GM23338 (cell line): ENCODE measurements around the gene KCNT1. TPM values are rescaled to one million over a fixed set of nuclear protein-coding genes. Genes with fewer than 3 reads are reported as not detected.

ENCODE experiments used
- ATAC-seq: fragments of 200-7000 bp; cut with Tn5 transposase; 3 replicates; pipeline ENCODE4 v1.9.1; 2020
- DNase-seq: peaks from one replicate; pipeline ENCODE4 v3.0.0-alpha.2; 2015; ENCODE audit warnings: low spot score
- H2AFZ ChIP-seq: fragments of 200-600 bp; sonication (generic); 2 replicates; pipeline ENCODE4 v1.8.0; 2016; ENCODE audit warnings: antibody characterized with exemption, mild to moderate bottlenecking, moderate library complexity
- H3F3A ChIP-seq: fragments of 200-600 bp; sonication (generic); replicated peaks from 2 replicates; pipeline ENCODE4 v1.8.0; 2017; ENCODE audit warnings: antibody characterized with exemption, mixed run types, low read depth
- H3K27ac ChIP-seq: fragments of 200-600 bp; sonication (generic); 2 replicates; pipeline ENCODE4 v1.6.1; 2016; ENCODE audit warnings: low read depth
- H3K27me3 ChIP-seq: fragments of 200-600 bp; sonication (generic); 2 replicates; pipeline ENCODE4 v1.8.0; 2016; ENCODE audit warnings: mild to moderate bottlenecking, mixed run types, moderate library complexity; ENCODE audit not compliant: insufficient read depth
- H3K36me3 ChIP-seq: fragments of 200-600 bp; sonication (generic); 2 replicates; pipeline ENCODE4 v1.8.0; 2016; ENCODE audit warnings: mild to moderate bottlenecking; ENCODE audit not compliant: insufficient read depth
- H3K4me1 ChIP-seq: fragments of 200-600 bp; sonication (generic); 2 replicates; pipeline ENCODE4 v1.8.0; 2016; ENCODE audit warnings: mild to moderate bottlenecking, moderate library complexity; ENCODE audit not compliant: insufficient read depth
- H3K4me2 ChIP-seq: fragments of 200-600 bp; sonication (generic); 2 replicates; pipeline ENCODE4 v1.7.1; 2017; ENCODE audit warnings: mixed run types
- H3K4me3 ChIP-seq: fragments of 200-600 bp; sonication (generic); 2 replicates; pipeline ENCODE4 v1.6.1; 2016; ENCODE audit warnings: mixed run types
- H3K79me2 ChIP-seq: fragments of 200-600 bp; sonication (generic); replicated peaks from 2 replicates; pipeline ENCODE4 v1.8.0; 2017; ENCODE audit warnings: mild to moderate bottlenecking; ENCODE audit not compliant: insufficient read depth
- H3K9me2 ChIP-seq: fragments of 200-600 bp; sonication (generic); 2 replicates; pipeline ENCODE4 v1.8.0; 2017; ENCODE audit not compliant: insufficient read depth
- H4K20me1 ChIP-seq: fragments of 200-600 bp; sonication (generic); replicated peaks from 2 replicates; pipeline ENCODE4 v1.8.0; 2017; ENCODE audit warnings: mild to moderate bottlenecking; ENCODE audit not compliant: insufficient read depth
- H3K27ac Mint-ChIP-seq: 2 replicates; pipeline ENCODE4 v1.8.0; 2020; ENCODE audit warnings: inconsistent platforms, mild to moderate bottlenecking, moderate library complexity, mixed read lengths
- H3K27me3 Mint-ChIP-seq: 3 replicates; pipeline ENCODE4 v1.8.0; 2022; ENCODE audit warnings: low read depth, mild to moderate bottlenecking, moderate library complexity, mixed read lengths, inconsistent platforms; ENCODE audit not compliant: insufficient read depth, poor library complexity
- H3K36me3 Mint-ChIP-seq: 3 replicates; pipeline ENCODE4 v1.8.0; 2021; ENCODE audit warnings: low read depth, mild to moderate bottlenecking, inconsistent platforms, moderate library complexity, mixed read lengths
- H3K4me1 Mint-ChIP-seq: 3 replicates; pipeline ENCODE4 v1.8.0; 2020; ENCODE audit warnings: mild to moderate bottlenecking, inconsistent platforms, mixed read lengths
- H3K4me3 Mint-ChIP-seq: 3 replicates; pipeline ENCODE4 v1.8.0; 2021; ENCODE audit warnings: moderate library complexity, mild to moderate bottlenecking, inconsistent platforms, mixed read lengths
- H3K9me3 Mint-ChIP-seq: 3 replicates; pipeline ENCODE4 v1.8.0; 2020; ENCODE audit warnings: moderate library complexity, mild to moderate bottlenecking, inconsistent platforms, mixed read lengths
- CREB1 ChIP-seq: fragments of 250-450 bp; sonication (Bioruptor Pico); IDR thresholded peaks from 2 replicates; pipeline ENCODE4 v1.5.0; 2020; ENCODE audit warnings: low read depth, mild to moderate bottlenecking, moderate library complexity
- CTCF ChIP-seq, 2 experiments: fragments of 200-600 bp in 1 of 2; sonication (generic) in 1 of 2; conservative IDR thresholded peaks; 2 replicates each; pipeline versions ENCODE4 v1.5.1 to v1.6.1; 2016 to 2017; ENCODE audit warnings: antibody characterized with exemption in 2 of 2, low read depth in 2 of 2, mild to moderate bottlenecking in 2 of 2, moderate library complexity in 1 of 2
- ETS1 ChIP-seq: IDR thresholded peaks from 2 replicates; pipeline ENCODE4 v1.6.1; 2016; ENCODE audit warnings: antibody characterized with exemption
- EZH2 ChIP-seq: fragments of 200-600 bp; sonication (generic); IDR thresholded peaks from one replicate; pipeline ENCODE4 v1.8.0; 2017; ENCODE audit warnings: antibody characterized with exemption, mild to moderate bottlenecking, low read depth; ENCODE audit not compliant: unreplicated experiment
- EZH2phosphoT487 ChIP-seq: fragments of 200-600 bp; sonication (generic); IDR thresholded peaks from one replicate; pipeline ENCODE4 v1.8.1; 2018; ENCODE audit warnings: antibody characterized with exemption; ENCODE audit not compliant: unreplicated experiment
- JUNB ChIP-seq: IDR thresholded peaks from one replicate; pipeline ENCODE4 v1.6.1; 2016; ENCODE audit warnings: antibody characterized with exemption; ENCODE audit not compliant: unreplicated experiment
- NANOG ChIP-seq: IDR thresholded peaks from 2 replicates; pipeline ENCODE4 v1.6.1; 2016; ENCODE audit warnings: antibody characterized with exemption, borderline replicate concordance
- POLR2AphosphoS5 ChIP-seq: IDR thresholded peaks from 2 replicates; pipeline ENCODE4 v1.6.1; 2016; ENCODE audit warnings: antibody characterized with exemption, low read depth
- REST ChIP-seq: IDR thresholded peaks from one replicate; pipeline ENCODE4 v1.6.1; 2018; ENCODE audit warnings: antibody characterized with exemption; ENCODE audit not compliant: unreplicated experiment
- STAT1 ChIP-seq: IDR thresholded peaks from one replicate; pipeline ENCODE4 v1.6.1; 2016; ENCODE audit warnings: antibody characterized with exemption; ENCODE audit not compliant: unreplicated experiment
- ZNF114 ChIP-seq: fragments of 250-450 bp; sonication (Bioruptor Pico); IDR thresholded peaks from 2 replicates; pipeline ENCODE4 v1.5.0; 2020; ENCODE audit warnings: mild to moderate bottlenecking, moderate library complexity
- long read RNA-seq: library from polyadenylated mRNA; unstranded; transcript quantifications from one replicate; pipeline ENCODE4 v2.0.0, GENCODE V29; 2020; ENCODE audit not compliant: unreplicated experiment
- polyA plus RNA-seq: library from polyadenylated mRNA; unstranded; fragments of >200 nt; fragmentation: Nextera tagmentation; extraction: Ambion mirVana; gene quantifications from 2 replicates; pipeline ENCODE4 v1.2.1, GENCODE V29; 2016
- total RNA-seq: library from RNA; depleted of rRNA; stranded (reverse); fragments of >200 nt; shearing (Covaris generic); gene quantifications from 2 replicates; pipeline ENCODE4 v1.2.3, GENCODE V29; 2014; rRNA removed

KCNT1 gene
- total RNA-seq, result 0.12 and 0.28 TPM in 2 replicates
- 0.05 TPM in 2 replicates for polyA plus RNA-seq
- long read RNA-seq, result 0 reads

GRCh38 chr9:135701959-135702721, at the start of gene KCNT1:
KCNT1 (plus strand) TSS chr9:135702185; CDS start chr9:135702259, 74 bp downstream.
- Histone ChIP-seq H3K4me2 (peak within 1 kb of the TSS; percentile 79), H3K4me3 (peak within 1 kb of the TSS; percentile 53; the same call in 1 of the 2 replicates), H2AFZ (peak within 1 kb of the TSS; percentile 74), H3K79me2 (no peaks in the 10 kb centered on the region), H4K20me1 (no peaks in the 10 kb centered on the region), H3K9me2 (no peaks in the 10 kb centered on the region), H3K27me3 (0 out of 2 replicates have a peak, but pooled peaks cover 3% of the 10 kb centered on the region), H3K27ac (no peak within 1 kb of the TSS), H3F3A (no peaks in the 10 kb centered on the region), H3K36me3 (no peaks in the 10 kb centered on the region), H3K4me1 (no peaks in the 10 kb centered on the region)
- ATAC-seq (peak; percentile 78), DNase-seq (peak; percentile 71)
- H3K27me3 Mint-ChIP-seq, result peaks cover 18% of the 10 kb centered on the region
- TF ChIP-seq EZH2 (no peak), CTCF (conservative IDR thresholded peaks at IDR 0.05; ENCODE audit: low read depth in 2 of 2) (peak; percentile 76 to 78), ZNF114 (no peak), POLR2AphosphoS5 (no peak), NANOG (no peak)
- peak within 1 kb of the TSS; percentile 26; the same call in 1 of the 3 replicates for H3K4me3 Mint-ChIP-seq
- H3K36me3 Mint-ChIP-seq, result no peaks in the 10 kb centered on the region
- peaks cover 3% of the 10 kb centered on the region; the same call in 2 of the 3 replicates for H3K4me1 Mint-ChIP-seq
- no peak within 1 kb of the TSS for H3K27ac Mint-ChIP-seq
- no peaks in the 10 kb centered on the region for H3K9me3 Mint-ChIP-seq

GRCh38 chr9:135655317-135655716, 46.7 kb upstream of the KCNT1 start:
- Mint-ChIP-seq H3K4me3 (no peak overlapping the region), H3K27me3 (peaks cover 6% of the 10 kb centered on the region), H3K27ac (no peak overlapping the region), H3K9me3 (peaks cover 62% of the 10 kb centered on the region), H3K4me1 (no peaks in the 10 kb centered on the region), H3K36me3 (peaks cover 41% of the 10 kb centered on the region)
- H3K9me2 ChIP-seq, result no peaks in the 10 kb centered on the region
- H3K27me3 ChIP-seq, result no peaks in the 10 kb centered on the region
- no peak overlapping the region for H2AFZ ChIP-seq
- peaks cover 7% of the 10 kb centered on the region for H3K36me3 ChIP-seq
- no peaks in the 10 kb centered on the region for H3F3A ChIP-seq
- no peaks in the 10 kb centered on the region for H3K4me1 ChIP-seq
- DNase-seq (no peak), ATAC-seq (no peak)
- H4K20me1 ChIP-seq, result no peaks in the 10 kb centered on the region
- no peak overlapping the region for H3K27ac ChIP-seq
- H3K4me2 ChIP-seq, result no peak overlapping the region
- H3K79me2 ChIP-seq, result no peaks in the 10 kb centered on the region
- H3K4me3 ChIP-seq, result no peak overlapping the region
- TF ChIP-seq CTCF (conservative IDR thresholded peaks at IDR 0.05; ENCODE audit: low read depth in 2 of 2), result no peak
- TF ChIP-seq ETS1, result no peak
- TF ChIP-seq CREB1 (CRISPR knock-in tag), result no peak
- TF ChIP-seq ZNF114, result no peak
- no peak for TF ChIP-seq REST
- no peak for TF ChIP-seq JUNB
- TF ChIP-seq STAT1, result no peak
- TF ChIP-seq EZH2phosphoT487, result no peak
- TF ChIP-seq POLR2AphosphoS5, result no peak
- TF ChIP-seq EZH2, result no peak
- no peak for TF ChIP-seq NANOG
